ENCODE results near the gene NCBP3. TPM values are rescaled to one million over a fixed set of nuclear protein-coding genes. Genes with fewer than 3 reads are reported as not detected.

NCBP3 gene
- total RNA-seq, 1 donor from 2014 or later, result 25.3 TPM

DNA sequence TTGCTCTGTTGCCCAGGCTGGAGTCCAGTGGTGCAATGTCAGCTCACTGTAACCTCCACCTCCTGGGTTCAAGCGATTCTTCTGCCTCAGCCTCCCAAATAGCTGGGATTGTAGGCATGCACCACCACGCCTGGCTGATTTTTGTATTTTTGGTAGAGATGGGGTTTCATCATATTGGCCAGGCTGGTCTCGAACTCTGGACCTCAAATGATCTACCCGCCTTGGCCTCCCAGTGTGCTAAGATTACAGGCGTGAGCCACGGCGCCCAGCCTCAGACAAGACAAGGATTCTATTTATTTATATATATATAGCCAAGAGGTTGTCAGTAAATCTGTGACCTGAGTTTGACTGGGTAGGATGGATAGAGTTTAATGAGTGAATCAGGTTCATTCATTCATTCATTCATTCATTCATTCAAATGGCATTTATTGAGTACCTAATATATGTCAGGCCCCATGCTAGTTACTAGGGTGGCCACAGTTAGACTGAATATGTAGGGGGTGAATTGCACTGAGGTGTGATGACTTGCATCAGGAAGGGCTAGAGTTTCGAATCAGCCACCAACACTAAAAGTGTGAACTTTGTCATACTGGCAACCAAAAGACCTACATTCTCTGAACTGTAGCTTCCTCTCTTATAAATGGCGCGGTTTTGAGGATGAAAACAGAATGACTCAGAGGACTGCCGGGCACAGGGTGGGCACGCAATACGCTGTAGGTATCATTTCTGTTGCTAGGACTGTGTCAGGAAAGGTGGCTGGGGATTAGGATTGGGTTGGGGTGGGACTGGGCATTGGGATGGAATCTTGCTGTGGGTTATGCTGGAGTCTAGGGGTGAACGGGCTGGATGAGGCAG lies 82.9 kb downstream of the NCBP3 start:
- no peak for DNase-seq (ENCODE audit: extremely low read depth, low read depth, low spot score)

DNA sequence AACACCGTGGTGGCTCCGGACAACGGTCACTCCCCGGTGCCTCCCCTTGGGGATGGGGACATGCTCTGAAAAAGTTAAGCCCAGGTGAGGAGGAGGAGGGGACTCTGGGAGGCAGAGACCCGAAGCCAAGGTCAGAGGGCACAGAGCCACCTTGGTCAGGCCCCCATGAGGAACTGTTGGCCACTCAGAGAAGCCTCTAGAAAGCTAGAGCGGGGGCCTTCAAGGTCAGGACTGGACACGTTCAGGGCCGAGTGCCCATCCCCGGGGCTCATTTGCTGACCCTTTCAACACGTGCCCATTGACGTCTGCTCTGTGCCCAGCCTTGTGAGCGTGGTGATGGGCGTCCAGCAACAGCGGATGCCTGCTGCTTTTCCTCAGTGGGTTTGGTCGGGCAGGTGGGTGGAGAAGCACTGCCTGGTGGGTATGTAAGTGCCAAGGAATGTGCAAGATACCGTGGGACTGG lies 84.1 kb downstream of the NCBP3 start:
- DNase-seq (ENCODE audit: extremely low read depth, low read depth, low spot score), result no peak

DNA sequence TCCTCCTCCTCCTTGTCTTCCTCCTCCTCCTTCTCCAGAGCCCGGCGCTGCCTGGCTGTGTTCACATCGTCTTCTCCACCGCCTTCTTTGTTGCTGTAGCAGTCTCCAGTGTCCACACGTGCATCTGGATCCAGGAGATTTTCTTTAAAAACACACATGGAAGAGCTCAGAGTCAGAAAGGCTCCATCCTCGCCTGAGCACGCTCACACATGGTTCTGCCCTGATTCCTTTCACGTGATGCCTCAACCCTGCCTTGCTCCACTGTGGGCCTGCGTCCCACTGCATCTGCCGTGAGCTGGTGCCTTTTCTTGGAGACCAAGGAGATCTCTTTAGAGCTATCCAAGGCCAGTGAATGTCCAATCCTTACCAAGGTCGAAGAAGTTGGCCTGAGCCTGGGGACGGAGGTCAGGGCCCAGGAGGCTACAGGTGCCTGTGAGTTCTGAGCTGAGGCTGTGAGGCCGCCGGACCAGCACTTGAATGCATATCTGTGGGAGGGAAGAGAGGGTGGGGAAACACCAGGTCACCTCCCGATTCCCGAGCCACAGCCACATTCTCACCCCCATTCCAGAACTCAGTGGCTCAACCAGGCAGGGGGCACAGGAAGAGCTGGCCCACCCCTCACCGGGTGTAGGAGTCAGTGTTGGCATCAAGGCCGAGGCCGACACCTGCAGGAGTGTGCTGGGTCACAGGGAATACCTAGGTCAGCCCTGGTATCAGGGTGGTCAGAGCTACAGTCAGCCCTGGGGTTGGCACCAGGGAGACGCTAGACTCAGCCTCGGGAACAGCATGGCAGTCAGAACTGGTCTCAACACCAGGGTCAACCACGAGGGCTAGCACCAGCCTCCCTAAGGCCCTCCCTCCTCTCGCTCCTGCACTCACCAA lies 84.8 kb downstream of the NCBP3 start:
- DNase-seq (ENCODE audit: extremely low read depth, low read depth, low spot score), result no peak

DNA sequence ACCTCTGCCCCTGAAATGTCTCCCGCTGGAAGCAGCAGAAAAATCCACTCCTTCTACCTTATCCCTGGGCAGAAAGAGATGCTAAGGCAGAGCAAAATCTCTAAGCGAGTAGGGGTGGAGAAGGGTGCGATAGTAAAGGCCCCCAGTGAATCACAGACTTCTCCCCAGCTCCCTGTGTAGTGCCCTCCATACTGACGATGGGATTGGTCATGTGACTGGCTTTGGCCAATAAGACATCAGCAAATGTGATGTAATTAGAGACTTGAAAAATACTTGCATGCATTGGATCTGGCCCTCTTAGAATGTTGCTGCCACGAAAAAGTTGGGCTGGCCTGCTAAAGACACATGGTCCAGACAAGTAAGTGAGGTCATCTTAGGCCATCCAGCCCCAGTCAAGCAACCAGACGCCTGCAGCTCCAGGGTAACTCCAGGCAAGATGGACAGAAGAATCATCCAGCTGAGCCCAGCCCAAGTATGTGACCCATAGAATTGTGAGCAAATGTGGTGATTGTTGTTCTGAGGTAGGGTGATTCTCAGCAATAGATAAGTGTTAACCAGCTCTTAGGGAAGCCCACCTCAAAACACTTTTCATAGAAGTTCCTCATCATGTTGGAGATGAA lies 86.3 kb downstream of the NCBP3 start:
- DNase-seq (ENCODE audit: extremely low read depth, low read depth, low spot score), result no peak

DNA sequence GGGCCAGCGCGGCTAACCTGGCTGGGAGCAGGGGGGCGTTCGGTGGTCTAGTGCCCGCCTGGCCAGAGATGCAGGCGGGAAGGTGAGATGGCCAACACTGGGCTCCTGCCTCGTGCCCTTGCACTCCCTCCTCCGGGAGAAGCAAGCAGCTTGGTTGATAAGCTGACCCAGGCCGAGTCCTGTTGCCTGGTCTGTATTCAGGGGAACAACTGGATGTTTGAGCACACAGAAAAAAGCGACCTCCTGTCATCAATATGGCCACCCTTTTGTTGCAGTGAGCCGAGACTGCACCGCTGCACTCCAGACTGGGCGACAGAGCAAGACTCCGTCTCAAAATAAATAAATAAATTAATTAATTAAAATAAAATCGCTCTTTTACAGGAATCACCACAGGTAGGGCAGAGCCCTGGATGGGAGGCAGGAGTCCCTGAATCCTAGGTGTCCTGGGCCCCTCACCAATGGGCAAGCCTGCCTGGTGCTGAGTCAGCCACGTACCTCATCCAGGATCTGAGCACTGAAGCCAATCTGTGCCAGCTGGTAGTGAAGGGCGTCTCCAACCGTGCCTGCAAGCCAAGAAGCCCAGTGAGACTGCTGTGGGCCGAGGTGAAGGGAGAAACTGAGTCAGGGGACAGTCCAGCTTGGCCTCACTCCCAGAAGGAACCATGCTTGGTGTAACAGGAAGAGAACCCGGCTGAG lies 90.6 kb downstream of the NCBP3 start:
- no peak for DNase-seq (ENCODE audit: extremely low read depth, low read depth, low spot score)

DNA sequence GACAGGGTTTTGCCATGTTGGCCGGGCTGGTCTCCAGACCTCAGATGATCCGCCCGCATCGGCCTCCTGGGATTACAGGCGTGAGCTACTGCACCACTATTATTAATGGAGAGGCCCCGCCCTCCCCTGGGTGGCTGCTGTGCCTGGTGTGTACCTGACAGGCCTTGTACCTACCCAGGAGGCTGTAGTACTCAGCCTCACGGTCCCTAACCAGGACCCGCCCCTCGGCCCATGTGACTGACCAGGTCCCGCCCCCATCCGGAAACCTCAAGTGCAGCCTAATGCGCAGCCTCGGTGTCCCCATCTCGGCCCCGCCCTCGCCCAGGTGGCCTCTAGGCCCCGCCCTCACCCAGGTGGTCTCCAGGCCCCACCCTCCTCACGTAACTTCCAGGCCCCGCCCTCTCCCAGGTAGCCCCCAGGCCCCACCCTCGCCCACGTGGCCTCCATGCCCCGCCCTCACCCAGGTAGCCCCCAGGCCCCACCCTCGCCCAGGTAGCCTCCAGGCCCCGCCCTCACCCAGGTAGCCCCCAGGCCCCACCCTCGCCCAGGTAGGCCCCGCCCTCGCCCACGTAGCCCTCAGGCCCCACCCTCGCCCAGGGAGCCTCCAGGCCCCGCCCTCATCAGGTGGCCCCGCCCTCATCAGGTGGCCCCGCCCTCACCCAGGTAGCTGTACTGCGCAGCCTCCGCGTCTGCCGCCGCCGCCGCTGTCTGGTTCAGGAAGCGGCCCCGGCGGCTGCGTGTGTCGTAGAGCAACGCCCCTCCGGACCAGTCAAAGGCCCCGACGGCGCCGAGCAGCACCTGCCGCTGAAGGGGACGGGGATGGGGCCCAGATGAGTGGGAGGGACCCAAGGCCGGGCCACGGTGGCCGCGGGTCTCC lies 91.3 kb downstream of the NCBP3 start:
- DNase-seq (ENCODE audit: extremely low read depth, low read depth, low spot score), result no peak

DNA sequence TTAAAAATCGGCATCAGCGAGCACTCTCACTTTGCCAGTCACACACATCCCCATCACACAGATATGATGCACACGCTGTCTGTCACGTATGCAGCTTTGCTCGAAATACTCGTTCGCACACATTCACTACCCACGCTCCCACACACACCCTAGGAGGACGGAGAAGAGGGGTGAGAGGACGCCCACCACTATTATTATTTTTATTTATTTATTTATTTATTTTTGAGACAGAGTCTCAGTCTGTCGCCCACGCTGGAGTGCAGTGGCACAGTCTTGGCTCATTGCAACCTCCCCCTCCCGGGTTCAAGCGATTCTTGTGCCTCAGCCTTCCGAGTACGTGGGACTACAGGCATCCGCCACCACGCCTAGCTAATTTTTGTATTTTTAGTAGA lies 92.0 kb downstream of the NCBP3 start:
- DNase-seq (ENCODE audit: extremely low read depth, low read depth, low spot score), result no peak

DNA sequence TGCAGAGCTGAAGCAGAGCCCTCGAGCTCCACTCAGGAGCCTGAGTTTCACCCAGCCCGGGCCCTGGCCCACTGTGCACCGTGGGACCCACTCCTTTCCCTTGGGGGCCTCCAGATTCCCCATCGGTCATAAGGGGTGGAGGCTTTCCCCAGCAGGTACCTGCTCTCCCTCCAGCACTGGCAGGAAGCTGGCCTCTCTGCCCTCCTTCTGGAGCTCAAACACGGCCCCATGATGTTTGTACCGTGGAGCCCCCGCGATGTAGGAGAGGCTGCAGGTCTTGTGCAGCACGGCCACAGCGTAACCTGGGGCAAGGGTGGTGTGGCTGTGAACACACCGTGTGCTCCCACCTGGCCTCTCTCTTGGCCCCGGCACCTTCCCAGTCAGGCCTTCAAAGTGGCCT lies 92.4 kb downstream of the NCBP3 start:
- no peak for DNase-seq (ENCODE audit: extremely low read depth, low read depth, low spot score)

Other genes with a start within 250 kb of the NCBP3 start
- gene TRPV1, start 236.8 kb downstream of the NCBP3 start, total RNA-seq, result 1.2 and 2.2 TPM in 2 replicates
- 14.5 and 15.0 TPM in 2 replicates for gene SHPK, start 210.0 kb downstream of the NCBP3 start, total RNA-seq
- gene CTNS, start 209.5 kb downstream of the NCBP3 start, total RNA-seq, result 25.7 and 29.9 TPM in 2 replicates
- gene TAX1BP3, start 177.7 kb downstream of the NCBP3 start, total RNA-seq, result 358 and 402 TPM in 2 replicates
- 17.5 and 24.1 TPM in 2 replicates for gene EMC6, start 177.4 kb downstream of the NCBP3 start, total RNA-seq
- gene P2RX5, start 150.1 kb downstream of the NCBP3 start, total RNA-seq, result 1.2 and 2.9 TPM in 2 replicates
- 3.2 and 6.3 TPM in 2 replicates for gene HASPIN, start 122.3 kb downstream of the NCBP3 start, total RNA-seq
- gene ITGAE, start 45.1 kb downstream of the NCBP3 start, total RNA-seq, result 10.5 and 13.3 TPM in 2 replicates
- 3.7 and 3.9 TPM in 2 replicates for gene CAMKK1, start 46.8 kb upstream of the NCBP3 start, total RNA-seq
- gene P2RX1, start 70.2 kb upstream of the NCBP3 start, total RNA-seq, result not detected in 2 replicates
- gene ATP2A3, start 118.2 kb upstream of the NCBP3 start, total RNA-seq, result 0.53 TPM in 2 replicates

All from glomerular endothelial cell (primary cell).